Measurements from ENCODE around the gene ZKSCAN4. TPM values are rescaled to one million over a fixed set of nuclear protein-coding genes. Genes with fewer than 3 reads are reported as not detected.
A peak's percentile ranks its signal among the peaks of the same experiment; 100 is the strongest.

Gene ZKSCAN4
- total RNA-seq (10.9 and 12.1 TPM in 2 replicates), polyA plus RNA-seq (2.6 and 3.0 TPM in 2 replicates), polyA minus RNA-seq (2.8 and 4.7 TPM in 2 replicates)
- 9.6 TPM for total RNA-seq (2013)

DNA sequence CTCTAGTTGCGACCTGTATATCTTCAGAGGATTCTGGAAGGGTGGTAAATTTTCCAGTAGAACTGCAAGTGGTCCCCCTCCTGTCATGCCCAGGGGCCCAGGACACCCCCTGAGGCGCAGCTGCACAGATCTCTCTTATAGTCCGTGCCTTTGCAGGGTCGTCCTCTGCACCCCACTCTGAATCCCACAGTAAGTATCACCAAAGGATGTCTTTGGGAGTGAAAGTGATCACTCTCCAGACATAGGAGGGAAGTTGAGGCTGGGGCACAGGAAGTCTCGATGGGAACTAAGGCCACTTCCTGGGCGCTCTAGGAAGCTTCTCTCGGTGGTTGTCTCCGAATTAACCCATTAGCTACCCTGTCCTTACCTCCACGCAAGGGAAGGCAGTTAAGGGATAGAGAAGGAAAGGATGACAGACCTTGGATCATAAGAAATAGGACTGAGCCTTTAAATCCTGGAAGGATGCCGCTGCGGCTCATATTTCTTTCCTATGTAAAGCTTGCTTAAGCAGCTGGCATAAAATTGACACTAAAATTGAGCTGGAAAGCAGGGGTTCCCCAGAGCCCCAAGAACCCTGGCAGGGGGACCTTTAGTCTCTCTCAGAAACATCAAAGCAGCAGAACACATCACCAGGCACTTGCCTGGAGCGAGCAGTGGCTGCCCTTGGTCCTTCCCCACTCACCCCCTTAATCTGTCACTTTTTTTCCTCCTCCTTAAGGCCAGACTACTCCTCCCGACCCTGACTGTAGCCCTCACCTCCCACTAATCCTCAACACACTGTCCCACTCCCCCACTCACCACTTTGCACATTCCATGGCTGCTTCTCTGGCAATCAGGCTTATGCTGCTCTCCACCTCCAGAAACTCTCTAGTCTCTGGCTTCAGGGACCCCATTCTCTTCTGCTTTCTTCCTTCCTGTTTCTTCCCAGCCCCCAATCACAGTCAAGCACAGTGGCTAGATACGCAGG, at the start of gene ZKSCAN4:
ZKSCAN4 (minus strand) TSS at position 261 of the 967 bp plus-strand sequence. CDS start 289 bp downstream, outside the sequence.
- H3K4me1 Mint-ChIP-seq: peaks cover 31% of the 10 kb centered on the region
- Histone ChIP-seq H3K27me3 (replicated peaks in 1 of 4; ENCODE audit: control extremely low read depth in 1 of 4, control insufficient read depth in 3 of 4, insufficient read depth in 4 of 4, low read length in 3 of 4) (peaks cover 0 to 3% (median 2%) of the 10 kb centered on the region in 4 experiments), H3K79me2 (ENCODE audit: control insufficient read depth, insufficient read depth, low read length) (peaks cover 17% of the 10 kb centered on the region), H3K27ac (ENCODE audit: low read length in 2 of 2) (peak within 1 kb of the TSS; percentile 22 to 58), H2AFZ (ENCODE audit: insufficient read depth, low read depth, low read length, poor library complexity, severe bottlenecking) (peak within 1 kb of the TSS; percentile 100), H3K4me3 (ENCODE audit: control extremely low read depth in 1 of 5, extremely low read depth in 1 of 5, insufficient read depth in 1 of 5, low read depth in 2 of 5, low read length in 4 of 5) (peak within 1 kb of the TSS; percentile 59 to 99 (median 94)), H3K9ac (ENCODE audit: low read length) (peak within 1 kb of the TSS; percentile 96), H3K4me1 (ENCODE audit: control insufficient read depth in 2 of 2, insufficient read depth in 2 of 2, low read length in 2 of 2) (peaks cover 14 to 20% of the 10 kb centered on the region in 2 donors), H3K4me2 (replicated peaks; ENCODE audit: low read depth, low read length, poor library complexity, severe bottlenecking) (peak within 1 kb of the TSS; percentile 90), H3K36me3 (replicated peaks in 1 of 2; ENCODE audit: control extremely low read depth in 1 of 2, control insufficient read depth in 1 of 2, extremely low read depth in 1 of 2, insufficient read depth in 2 of 2, low read length in 1 of 2) (peaks cover 0 to 4% of the 10 kb centered on the region in 2 experiments), H4K20me1 (ENCODE audit: control insufficient read depth, insufficient read depth, low read length, poor library complexity, severe bottlenecking) (no peaks in the 10 kb centered on the region), H3K9me3 (ENCODE audit: control extremely low read depth in 1 of 3, control insufficient read depth in 2 of 3, insufficient read depth in 1 of 3, low read length in 2 of 3) (peaks cover 0 to 4% (median 0%) of the 10 kb centered on the region in 3 donors)
- peak; percentile 90 for ATAC-seq (ENCODE audit: low read depth)
- DNase-seq: peak; percentile 89
- CTCF ChIA-PET: interaction anchor here (0.5 to 2.4 kb wide), 10 partner anchors 9 to 147 kb away, joined by 3 to 24 read pairs (median 6); partner anchors contain the start of genes ZKSCAN8, ZSCAN12 and ZSCAN26
- peak within 1 kb of the TSS; percentile 78 for H3K27ac Mint-ChIP-seq
- POLR2A ChIA-PET: interaction anchor here (0.6 to 1.2 kb wide), 5 partner anchors 15 to 172 kb away, joined by 3 to 12 read pairs (median 10); partner anchors contain the start of genes ZKSCAN8, ZNF165 and ZSCAN26
- TF ChIP-seq, protein P1, sequence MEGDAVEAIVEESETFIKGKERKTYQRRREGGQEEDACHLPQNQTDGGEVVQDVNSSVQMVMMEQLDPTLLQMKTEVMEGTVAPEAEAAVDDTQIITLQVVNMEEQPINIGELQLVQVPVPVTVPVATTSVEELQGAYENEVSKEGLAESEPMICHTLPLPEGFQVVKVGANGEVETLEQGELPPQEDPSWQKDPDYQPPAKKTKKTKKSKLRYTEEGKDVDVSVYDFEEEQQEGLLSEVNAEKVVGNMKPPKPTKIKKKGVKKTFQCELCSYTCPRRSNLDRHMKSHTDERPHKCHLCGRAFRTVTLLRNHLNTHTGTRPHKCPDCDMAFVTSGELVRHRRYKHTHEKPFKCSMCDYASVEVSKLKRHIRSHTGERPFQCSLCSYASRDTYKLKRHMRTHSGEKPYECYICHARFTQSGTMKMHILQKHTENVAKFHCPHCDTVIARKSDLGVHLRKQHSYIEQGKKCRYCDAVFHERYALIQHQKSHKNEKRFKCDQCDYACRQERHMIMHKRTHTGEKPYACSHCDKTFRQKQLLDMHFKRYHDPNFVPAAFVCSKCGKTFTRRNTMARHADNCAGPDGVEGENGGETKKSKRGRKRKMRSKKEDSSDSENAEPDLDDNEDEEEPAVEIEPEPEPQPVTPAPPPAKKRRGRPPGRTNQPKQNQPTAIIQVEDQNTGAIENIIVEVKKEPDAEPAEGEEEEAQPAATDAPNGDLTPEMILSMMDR (IDR thresholded peaks at IDR 0.05): no peak
- no peak for TF ChIP-seq EZH2 (IDR thresholded peaks at IDR 0.05; ENCODE audit: borderline replicate concordance, insufficient read depth, low read depth, low read length, poor library complexity, severe bottlenecking)
- H3K9me3 Mint-ChIP-seq (ENCODE audit: insufficient read depth): no peaks in the 10 kb centered on the region
- 5% methylated on average over 7 of the region's 14 CpGs for WGBS (ENCODE audit: insufficient coverage)
- intact Hi-C loops (cut with micrococcal nuclease): loop anchor here (1.0 to 2.0 kb wide), 10 partner anchors 15 to 863 kb away; partner anchors contain the start of genes PGBD1, ZKSCAN8, ZNF391 and ZSCAN12
- H3K27me3 Mint-ChIP-seq: no peaks in the 10 kb centered on the region
- peak within 1 kb of the TSS; percentile 98 for H3K4me3 Mint-ChIP-seq
